Measurements from ENCODE around the gene FOLR3.
"Not testable (repeated sequence)": the region's sequence is repeated elsewhere in the genome, so short reads cannot be mapped to it uniquely, and the experiment has no call there.

Gene FOLR3

DNA sequence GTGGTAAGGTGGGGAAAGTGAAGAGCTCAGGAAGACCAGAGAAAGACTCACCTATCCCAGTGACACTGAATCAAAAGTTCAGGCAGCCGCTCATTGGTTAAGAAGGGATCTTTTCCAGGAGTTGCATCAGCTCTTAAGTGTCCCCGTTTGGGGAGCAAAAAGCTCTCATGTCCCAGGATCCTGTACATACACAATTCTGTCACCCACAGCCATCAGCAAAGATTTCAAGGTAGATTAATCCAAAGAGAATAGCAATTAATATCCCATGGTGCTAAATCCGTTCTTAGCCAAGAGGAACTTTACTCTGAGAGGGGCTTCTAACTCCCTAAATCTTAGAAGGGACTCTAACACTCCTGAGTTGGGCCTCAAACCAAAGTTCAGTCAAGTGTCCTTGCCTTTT is 19.3 kb downstream of the FOLR3 start:
- peaks cover 6% of the 10 kb centered on the region for H3K27me3 ChIP-seq
- H3K9me3 ChIP-seq: no peaks in the 10 kb centered on the region
- TF ChIP-seq, protein P1, sequence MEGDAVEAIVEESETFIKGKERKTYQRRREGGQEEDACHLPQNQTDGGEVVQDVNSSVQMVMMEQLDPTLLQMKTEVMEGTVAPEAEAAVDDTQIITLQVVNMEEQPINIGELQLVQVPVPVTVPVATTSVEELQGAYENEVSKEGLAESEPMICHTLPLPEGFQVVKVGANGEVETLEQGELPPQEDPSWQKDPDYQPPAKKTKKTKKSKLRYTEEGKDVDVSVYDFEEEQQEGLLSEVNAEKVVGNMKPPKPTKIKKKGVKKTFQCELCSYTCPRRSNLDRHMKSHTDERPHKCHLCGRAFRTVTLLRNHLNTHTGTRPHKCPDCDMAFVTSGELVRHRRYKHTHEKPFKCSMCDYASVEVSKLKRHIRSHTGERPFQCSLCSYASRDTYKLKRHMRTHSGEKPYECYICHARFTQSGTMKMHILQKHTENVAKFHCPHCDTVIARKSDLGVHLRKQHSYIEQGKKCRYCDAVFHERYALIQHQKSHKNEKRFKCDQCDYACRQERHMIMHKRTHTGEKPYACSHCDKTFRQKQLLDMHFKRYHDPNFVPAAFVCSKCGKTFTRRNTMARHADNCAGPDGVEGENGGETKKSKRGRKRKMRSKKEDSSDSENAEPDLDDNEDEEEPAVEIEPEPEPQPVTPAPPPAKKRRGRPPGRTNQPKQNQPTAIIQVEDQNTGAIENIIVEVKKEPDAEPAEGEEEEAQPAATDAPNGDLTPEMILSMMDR (IDR thresholded peaks at IDR 0.05): no peak
- H3K4me3 ChIP-seq (ENCODE audit: low read depth in 1 of 2, low read length in 1 of 2): no peak overlapping the region
- no peaks in the 10 kb centered on the region for H3K36me3 ChIP-seq
- H3K27ac ChIP-seq: no peak overlapping the region
- no peaks in the 10 kb centered on the region for H3K4me1 ChIP-seq (ENCODE audit: control insufficient read depth in 1 of 2, insufficient read depth in 1 of 2, low read depth in 1 of 2, low read length in 1 of 2)

DNA sequence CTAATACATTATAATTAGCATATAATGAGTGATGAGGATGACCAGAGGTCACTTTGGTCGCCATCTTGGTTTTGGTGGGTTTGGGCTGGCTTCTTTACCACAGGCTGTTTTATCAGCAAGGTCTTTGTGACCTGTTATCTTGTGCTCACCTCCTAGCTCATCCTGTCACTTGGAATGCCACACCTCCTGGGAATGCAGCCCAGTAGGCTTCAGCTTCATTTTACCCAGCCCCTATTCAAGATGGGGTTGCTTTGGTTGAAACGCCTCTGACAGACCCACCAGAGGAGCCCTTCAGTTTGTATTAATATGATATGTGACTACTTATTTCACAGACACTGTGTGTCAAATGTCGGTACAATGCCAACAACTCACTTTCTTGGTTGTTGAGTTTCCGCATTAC is 20.2 kb downstream of the FOLR3 start:
- H3K27me3 ChIP-seq: peaks cover 6% of the 10 kb centered on the region
- no peaks in the 10 kb centered on the region for H3K9me3 ChIP-seq
- H3K27ac ChIP-seq: no peak overlapping the region
- H3K4me1 ChIP-seq (ENCODE audit: control insufficient read depth in 1 of 2, insufficient read depth in 1 of 2, low read depth in 1 of 2, low read length in 1 of 2): no peaks in the 10 kb centered on the region
- no peak overlapping the region for H3K4me3 ChIP-seq (ENCODE audit: low read depth in 1 of 2, low read length in 1 of 2)
- TF ChIP-seq, protein P1 (IDR thresholded peaks at IDR 0.05): no peak
- H3K36me3 ChIP-seq: no peaks in the 10 kb centered on the region

DNA sequence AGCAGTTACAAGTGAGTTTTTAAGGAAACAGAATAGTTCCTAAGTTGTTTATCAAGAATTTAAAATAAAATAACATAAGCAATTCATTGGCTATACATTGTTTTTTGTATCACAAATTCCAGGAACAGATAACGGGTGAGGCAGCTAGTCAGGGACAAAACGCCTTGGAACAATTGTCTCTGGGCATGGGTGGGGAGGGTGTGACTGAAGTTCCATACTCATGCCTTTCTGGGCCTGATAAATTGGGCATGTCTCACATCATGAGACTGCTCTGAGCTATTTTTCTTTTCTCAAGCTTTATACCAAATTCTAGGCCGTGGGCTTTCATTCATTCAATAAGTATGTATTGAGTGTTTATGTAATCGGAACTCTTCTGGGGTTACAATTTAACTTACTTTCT is 21.6 kb downstream of the FOLR3 start:
- Histone ChIP-seq H3K36me3 (no peaks in the 10 kb centered on the region), H3K9me3 (no peaks in the 10 kb centered on the region), H3K4me1 (ENCODE audit: control insufficient read depth in 1 of 2, insufficient read depth in 1 of 2, low read depth in 1 of 2, low read length in 1 of 2) (no peaks in the 10 kb centered on the region), H3K4me3 (ENCODE audit: low read depth in 1 of 2, low read length in 1 of 2) (no peak overlapping the region), H3K27ac (no peak overlapping the region), H3K27me3 (peaks cover 6% of the 10 kb centered on the region)
- TF ChIP-seq, protein P1 (IDR thresholded peaks at IDR 0.05): no peak

DNA sequence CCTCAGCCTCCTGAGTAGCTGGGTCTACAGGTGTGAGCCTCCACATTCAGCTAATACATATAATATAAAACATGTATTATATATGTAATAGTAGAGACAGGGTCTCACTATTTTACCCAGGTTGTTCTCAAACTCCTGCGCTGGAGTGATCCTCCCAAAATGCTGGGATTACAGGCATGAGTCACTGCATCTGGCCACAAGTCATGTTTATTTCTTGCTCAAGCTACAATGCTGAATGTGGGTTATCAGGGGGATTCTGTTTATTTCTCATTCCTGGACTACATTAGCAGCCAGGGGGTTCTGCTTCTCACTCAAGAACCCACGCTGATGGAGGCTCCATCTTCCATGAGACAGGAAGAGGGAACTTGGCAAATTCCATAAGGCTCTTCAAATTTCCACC is 24.8 kb downstream of the FOLR3 start:
- H3K4me3 ChIP-seq (ENCODE audit: low read depth in 1 of 2, low read length in 1 of 2): no peak overlapping the region
- H3K36me3 ChIP-seq: no peaks in the 10 kb centered on the region
- no peak overlapping the region for H3K27ac ChIP-seq
- H3K4me1 ChIP-seq (ENCODE audit: control insufficient read depth in 1 of 2, insufficient read depth in 1 of 2, low read depth in 1 of 2, low read length in 1 of 2): no peaks in the 10 kb centered on the region
- no peaks in the 10 kb centered on the region for H3K9me3 ChIP-seq
- TF ChIP-seq, protein P1 (IDR thresholded peaks at IDR 0.05): no peak
- H3K27me3 ChIP-seq: peaks cover 6% of the 10 kb centered on the region

DNA sequence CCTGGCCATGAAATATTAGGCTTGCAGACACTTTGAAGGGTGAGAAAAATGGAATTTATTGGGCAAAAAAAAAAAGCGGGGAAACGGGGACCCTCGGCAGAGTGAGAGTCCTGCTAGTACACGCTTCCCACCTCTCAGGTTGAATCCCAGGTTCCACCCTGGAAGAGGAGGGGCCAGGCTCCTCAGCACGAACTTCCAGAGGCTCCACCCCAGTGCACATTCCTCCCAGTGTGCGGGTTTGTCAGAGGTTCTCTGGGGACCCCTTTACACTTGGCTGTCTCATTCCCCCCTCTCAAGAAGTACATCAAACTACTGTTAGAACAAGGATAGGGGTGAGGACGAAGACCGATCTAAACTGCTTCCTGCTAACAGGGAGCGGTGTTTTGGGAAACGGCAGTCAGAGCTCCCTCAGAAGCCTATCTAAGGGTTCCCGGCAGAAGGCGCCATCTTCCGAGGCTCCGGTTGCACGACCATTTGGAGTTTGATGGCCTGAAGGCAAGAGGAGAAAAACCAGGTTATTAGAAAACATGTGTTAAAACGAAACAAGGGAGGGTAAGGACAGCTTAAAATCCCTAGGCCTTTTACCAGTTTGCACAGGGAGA is 27.5 kb downstream of the FOLR3 start:
- TF ChIP-seq, protein P1 (IDR thresholded peaks at IDR 0.05): no peak

DNA sequence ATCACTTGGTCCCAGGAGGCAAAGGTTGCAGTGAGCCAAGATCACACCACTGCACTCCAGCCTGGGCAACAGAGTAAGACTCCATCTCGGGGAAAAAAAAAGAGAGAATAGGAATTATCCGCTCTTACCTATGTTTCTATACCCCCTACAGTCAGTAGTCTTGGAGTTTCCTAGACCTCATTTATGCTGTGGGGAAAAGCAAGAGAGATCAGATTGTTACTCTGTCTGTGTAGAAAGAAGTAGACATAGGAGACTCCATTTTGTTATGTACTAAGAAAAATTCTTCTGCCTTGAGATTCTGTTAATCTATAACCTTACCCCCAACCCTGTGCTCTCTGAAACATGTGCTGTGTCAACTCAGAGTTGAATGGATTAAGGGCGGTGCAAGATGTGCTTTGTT is 28.7 kb downstream of the FOLR3 start:
- not testable (repeated sequence) for H3K36me3 ChIP-seq; H3K4me1 ChIP-seq (ENCODE audit: control insufficient read depth in 1 of 2, insufficient read depth in 1 of 2, low read depth in 1 of 2, low read length in 1 of 2); H3K27ac ChIP-seq; H3K4me3 ChIP-seq (ENCODE audit: low read depth in 1 of 2, low read length in 1 of 2); H3K27me3 ChIP-seq; H3K9me3 ChIP-seq

More for the DNA sequence above, 27.5 kb downstream of the FOLR3 start:
- Histone ChIP-seq H3K9me3 (no peaks in the 10 kb centered on the region), H3K4me3 (ENCODE audit: low read depth in 1 of 2, low read length in 1 of 2) (no peak overlapping the region), H3K27me3 (peaks cover 6% of the 10 kb centered on the region), H3K27ac (no peak overlapping the region), H3K4me1 (ENCODE audit: control insufficient read depth in 1 of 2, insufficient read depth in 1 of 2, low read depth in 1 of 2, low read length in 1 of 2) (no peaks in the 10 kb centered on the region), H3K36me3 (no peaks in the 10 kb centered on the region)

DNA sequence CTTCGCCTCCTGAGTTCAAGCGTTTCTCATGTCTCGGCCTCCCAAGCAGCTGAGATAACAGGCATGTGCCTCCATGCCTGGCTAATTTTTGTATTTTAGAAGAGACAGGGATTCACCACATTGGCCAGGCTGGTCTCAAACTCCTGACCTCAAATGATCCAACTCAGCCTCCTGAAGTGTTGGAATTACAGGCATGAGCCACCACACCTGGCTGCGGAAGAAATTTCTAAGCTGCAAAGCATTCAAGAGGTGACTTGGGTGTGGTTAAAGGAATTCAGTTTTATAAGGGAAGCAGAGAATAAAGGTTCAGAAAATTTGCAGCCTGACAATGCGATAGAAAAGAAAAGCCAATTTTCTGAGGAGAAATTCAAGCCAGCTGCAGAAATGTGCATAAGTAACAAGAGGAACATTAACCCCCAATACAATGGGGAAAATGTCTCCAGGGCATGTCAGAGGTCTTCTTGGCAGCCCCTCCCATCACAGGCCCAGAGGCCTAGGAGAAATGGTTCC is 33.6 kb downstream of the FOLR3 start:
- H3K4me3 ChIP-seq (ENCODE audit: low read depth in 1 of 2, low read length in 1 of 2); H3K27ac ChIP-seq; H3K27me3 ChIP-seq; H3K36me3 ChIP-seq; H3K9me3 ChIP-seq: not testable (repeated sequence)
- H3K4me1 ChIP-seq (ENCODE audit: control insufficient read depth in 1 of 2, insufficient read depth in 1 of 2, low read depth in 1 of 2, low read length in 1 of 2): peaks cover 27 to 31% of the 10 kb centered on the region in 2 experiments

DNA sequence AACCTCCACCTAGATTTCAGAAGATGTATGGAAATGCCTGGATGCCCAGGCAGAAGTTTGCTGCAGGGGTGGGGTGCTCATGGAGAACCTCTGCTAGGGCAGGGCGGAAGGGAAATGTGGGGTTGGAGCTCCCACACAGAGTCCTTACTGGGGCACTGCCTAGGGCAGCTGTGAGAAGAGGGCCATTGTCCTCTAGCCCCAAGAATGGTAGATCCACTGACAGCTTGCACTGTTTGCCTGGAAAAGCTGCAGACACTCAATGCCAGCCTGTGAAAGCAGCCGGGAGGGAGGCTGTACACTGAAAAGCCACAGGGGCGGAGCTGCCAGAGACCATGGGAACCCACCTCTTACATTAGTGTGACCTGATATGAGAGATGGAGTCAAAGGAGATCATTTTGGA is 34.2 kb downstream of the FOLR3 start:
- H3K4me1 ChIP-seq (ENCODE audit: control insufficient read depth in 1 of 2, insufficient read depth in 1 of 2, low read depth in 1 of 2, low read length in 1 of 2): peaks cover 31 to 37% of the 10 kb centered on the region in 2 experiments
- not testable (repeated sequence) for H3K36me3 ChIP-seq; H3K27me3 ChIP-seq; H3K9me3 ChIP-seq; H3K4me3 ChIP-seq (ENCODE audit: low read depth in 1 of 2, low read length in 1 of 2); H3K27ac ChIP-seq

DNA sequence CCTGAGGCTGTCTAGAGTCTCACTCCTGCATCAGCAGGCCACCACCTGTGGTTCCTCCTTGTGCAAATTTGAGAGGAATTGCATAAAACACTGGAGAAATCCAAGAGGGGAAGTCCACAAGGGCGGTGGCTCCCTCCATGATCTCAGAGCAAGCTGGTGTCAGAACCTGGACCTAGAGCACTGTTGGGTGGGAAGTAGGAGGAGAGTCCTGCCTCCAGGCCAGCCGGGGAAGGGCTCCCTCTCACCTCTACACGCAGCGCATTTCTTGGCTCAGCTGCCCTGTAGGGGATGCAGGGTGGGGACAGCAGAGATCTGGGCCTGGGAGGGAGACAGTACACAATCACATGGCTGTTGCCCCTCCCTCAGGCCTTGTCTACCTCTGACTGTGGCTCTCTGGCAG is 36.5 kb downstream of the FOLR3 start:
- not testable (repeated sequence) for H3K4me3 ChIP-seq (ENCODE audit: low read depth in 1 of 2, low read length in 1 of 2); H3K9me3 ChIP-seq; H3K27me3 ChIP-seq; H3K36me3 ChIP-seq
- Histone ChIP-seq H3K4me1 (ENCODE audit: control insufficient read depth in 1 of 2, insufficient read depth in 1 of 2, low read depth in 1 of 2, low read length in 1 of 2) (peaks cover 31 to 37% of the 10 kb centered on the region in 2 experiments), H3K27ac (peak overlapping the region; percentile 63)

Data from neutrophil (primary cell).